GM21723 (cell line): ENCODE results near the gene FAM193A.
A peak's percentile ranks its signal among the peaks of the same experiment; 100 is the strongest.

Experiments used
- ATAC-seq: cut with Tn5 transposase; IDR thresholded peaks from one replicate; pipeline ENCODE4 v1.9.1; 2021; ENCODE audit warnings: mild to moderate bottlenecking, moderate library complexity; ENCODE audit not compliant: unreplicated experiment

FAM193A gene

DNA sequence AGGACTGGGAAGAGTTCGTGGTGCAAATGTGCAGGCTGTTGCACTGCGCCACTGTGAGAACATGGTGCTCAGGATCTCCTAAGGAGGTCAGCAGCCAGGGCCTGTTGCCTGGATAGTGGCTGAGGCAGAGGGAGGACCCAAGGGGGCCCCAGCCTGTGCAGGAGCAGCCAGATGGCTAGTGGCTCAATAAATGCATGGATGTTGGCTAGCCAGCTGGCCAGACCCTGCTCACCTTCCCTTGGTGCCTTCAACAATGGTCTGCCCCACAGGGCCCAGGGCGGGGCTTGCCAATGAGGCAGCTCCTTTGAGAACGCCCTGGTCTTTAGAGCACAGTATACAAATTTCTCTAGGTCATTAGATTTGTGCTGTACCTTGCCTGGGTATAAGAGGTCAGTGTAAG is 152.2 kb downstream of the FAM193A start:
- no peak for ATAC-seq

DNA sequence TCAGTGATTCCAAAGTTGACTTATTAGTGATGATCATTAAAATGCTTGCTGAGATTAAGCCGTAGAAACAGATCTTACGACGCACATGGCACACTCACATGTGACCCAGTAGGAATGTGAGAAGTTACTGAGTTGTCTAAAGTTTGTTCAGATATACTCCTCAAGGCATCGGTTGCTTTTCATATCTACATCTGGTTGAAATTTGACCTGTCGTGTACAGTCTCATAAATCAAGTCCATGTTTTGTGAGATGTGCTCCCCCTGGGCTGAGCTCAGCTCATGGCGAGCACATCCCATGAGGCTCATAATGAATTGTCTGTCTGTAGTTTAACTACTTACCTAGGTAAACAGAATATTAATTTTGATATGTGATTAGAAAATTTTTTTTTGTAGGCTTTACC is 152.7 kb downstream of the FAM193A start:
- ATAC-seq, result no peak

- ATAC-seq, result no peak
These were observed 153.6 kb downstream of the FAM193A start for GRCh38 chr4:2689825-2690700.

GRCh38 chr4:2691313-2691712 is 154.9 kb downstream of the FAM193A start:
- ATAC-seq, result no peak

- ATAC-seq, result no peak
These were observed 155.5 kb downstream of the FAM193A start for GRCh38 chr4:2691952-2692435.

DNA sequence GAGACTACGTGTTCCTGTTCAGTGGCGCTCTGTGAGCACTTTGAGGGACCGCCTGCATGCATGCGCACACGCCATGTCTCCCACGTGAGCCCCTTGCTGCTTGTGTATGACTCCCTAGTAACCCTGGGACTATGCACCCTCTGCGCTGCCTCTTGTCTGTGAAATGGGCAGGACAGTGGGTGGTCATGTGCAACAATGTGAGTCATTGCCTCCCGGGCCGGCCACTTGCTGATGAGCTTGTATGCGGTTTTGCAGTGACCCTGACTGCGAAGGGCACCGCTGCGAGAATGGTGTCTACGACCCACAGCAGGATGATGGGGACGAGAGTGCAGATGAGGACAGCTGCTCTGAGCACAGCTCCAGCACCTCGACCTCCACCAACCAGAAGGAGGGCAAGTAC is 158.2 kb downstream of the FAM193A start:
- ATAC-seq, result no peak

GRCh38 chr4:2695346-2696060 is 159.1 kb downstream of the FAM193A start:
- no peak for ATAC-seq

DNA sequence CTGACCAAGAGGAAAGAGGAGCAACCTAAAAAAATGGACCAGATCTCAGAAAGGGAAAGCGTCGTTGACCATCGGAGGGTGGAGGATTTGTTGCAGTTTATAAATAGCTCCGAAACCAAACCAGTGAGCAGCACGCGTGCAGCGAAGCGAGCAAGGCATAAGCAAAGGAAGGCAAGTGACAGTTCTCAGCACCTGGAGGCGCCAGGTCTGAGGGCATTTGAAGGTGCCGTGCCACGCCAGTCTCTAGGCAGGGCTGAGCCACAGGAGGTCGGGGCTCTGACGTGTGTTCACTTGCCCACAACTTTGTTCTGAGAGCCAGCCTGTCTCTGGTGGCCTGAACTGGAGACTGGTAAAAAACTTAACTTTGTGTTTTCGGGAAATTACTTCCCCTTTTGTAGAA is 160.0 kb downstream of the FAM193A start:
- ATAC-seq, result peak; percentile 84

DNA sequence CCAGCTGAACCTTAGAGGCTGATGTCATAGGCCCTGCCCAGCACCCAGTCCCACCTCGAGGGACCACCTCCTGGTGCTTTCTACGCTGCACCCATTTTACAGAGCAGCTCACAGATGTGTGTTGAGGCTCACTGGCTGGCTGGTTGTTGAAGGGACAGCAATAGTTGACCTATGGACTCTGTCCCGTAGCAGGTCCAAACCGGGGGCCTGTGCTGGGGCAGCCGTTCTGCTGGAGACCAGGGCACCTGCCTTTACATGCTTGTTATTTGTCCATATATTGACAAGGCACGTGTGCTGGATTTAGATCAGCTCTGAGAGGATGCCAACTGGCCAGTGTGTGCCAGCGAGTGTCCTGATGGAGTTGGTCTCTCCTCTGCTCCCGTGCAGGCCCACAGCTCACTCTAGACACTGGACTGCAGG is 161.6 kb downstream of the FAM193A start:
- no peak for ATAC-seq

DNA sequence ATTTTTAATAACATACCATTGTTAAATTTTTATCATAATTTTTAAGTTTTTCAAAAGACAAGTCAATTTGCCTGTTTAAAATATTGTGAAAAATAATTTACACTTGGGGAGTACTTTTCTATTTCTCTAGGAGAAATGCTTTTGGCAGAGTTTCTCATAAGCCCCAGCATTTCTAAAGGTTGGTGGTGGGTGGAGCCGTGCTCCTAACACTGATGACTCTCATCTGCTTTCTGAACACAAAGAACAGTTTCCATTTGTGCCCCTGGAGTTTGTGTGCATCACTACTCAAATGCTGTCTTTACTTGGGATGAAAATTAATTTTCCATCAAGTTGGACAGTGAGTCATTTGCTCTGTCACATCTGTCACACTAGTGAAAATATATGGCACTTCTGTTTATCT is 162.1 kb downstream of the FAM193A start:
- no peak for ATAC-seq

DNA sequence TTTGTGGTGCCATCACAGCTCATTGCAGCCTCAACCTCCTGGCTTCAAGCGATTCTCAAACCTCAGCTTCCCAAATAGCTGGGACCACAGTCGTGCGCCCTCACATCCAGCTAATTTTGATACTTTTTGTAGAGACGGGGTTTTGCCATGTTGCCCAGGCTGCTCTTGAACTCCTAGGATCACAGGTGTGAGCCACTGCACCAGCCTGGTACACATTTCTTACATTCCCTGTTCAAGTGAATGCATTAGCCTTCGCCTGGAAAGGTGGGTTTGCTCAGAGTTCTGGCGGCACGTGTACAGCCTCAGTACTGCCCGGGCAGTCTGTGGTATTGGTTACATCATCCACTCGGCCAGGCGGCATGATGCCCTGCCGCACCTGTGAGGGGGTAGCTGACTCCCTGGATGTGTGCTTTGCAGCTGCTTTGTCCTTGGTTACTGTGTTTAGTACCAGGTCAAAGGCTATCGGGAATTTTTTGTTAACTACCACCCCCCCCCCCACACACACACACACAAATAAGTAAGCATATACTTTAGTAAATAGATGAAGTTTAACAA is 162.6 kb downstream of the FAM193A start:
- no peak for ATAC-seq

DNA sequence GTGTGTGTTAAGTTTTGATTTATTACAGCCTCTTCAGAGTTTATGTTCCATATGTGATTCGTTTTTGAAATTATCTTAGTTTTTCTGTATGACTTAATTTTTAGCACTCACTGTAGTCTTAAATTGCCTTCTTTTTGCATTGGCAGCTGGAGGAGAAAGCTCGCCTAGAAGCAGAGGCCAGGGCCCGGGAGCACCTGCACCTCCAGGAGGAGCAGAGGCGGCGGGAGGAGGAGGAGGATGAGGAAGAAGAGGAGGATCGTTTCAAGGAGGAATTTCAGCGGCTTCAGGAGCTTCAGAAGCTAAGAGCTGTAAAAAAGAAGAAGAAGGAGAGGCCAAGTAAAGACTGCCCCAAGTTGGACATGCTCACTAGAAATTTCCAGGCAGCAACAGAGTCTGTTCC is 163.1 kb downstream of the FAM193A start:
- no peak for ATAC-seq

DNA sequence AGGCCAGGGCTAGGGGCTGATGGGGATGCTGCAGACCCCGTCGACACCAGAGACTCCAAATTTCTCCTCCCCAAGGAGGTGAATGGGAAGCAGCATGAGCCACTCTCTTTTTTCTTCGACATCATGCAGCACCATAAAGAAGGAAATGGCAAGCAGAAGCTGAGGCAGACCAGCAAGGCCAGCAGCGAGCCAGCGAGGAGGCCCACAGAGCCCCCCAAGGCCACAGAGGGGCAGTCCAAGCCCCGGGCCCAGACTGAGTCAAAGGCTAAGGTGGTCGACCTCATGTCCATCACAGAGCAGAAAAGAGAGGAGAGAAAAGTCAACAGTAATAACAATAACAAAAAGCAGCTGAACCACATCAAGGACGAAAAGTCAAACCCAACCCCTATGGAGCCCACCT is 163.6 kb downstream of the FAM193A start:
- ATAC-seq, result no peak

DNA sequence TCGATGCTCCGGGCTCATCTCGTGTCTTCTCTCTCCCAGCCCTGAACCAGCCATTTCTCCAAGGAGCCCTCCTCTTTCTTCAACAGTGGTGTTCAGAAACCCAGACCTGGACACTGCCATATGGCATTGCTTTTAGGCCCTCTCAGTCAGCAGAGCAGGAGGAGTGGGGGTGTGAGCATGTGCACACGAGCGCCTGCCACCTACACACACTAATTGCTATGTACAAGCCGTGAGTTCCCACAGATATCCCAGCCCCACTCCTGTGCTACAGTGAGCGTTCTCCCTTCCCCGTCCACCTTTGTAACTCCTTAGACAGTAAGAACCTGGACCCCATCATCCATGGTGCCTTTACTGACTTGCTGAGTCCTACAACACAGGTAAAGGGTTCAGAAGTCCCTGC is 165.9 kb downstream of the FAM193A start:
- ATAC-seq, result no peak

GRCh38 chr4:2702770-2703169 is 166.3 kb downstream of the FAM193A start:
- no peak for ATAC-seq

DNA sequence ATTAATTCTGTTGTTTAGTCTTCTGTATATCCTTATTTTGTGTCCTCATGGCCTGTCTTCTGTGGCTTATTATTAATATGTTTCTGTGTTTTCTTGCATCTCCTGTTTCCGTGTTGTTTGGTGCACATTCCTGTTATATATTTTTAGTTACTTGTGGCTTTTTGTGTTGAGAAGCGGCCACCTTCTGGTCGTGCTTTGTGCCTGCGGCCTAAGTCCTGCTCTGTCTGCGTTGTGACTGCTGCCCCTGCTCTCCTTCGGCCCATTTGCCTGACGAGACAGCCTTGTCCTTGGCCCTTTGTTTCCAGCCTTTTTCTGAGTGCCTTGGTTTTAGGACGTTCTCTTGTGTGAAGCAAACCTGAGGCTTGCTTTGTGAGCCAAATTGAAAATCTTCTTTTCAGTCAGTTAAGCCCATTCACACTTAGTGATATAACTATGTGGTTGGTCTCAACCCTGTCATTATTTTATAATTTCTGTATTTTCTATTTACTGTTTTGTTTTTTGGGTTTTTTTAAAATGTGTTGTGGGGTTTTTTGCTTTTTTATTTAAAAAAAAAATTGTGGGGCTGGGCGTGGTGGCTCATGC is 175.9 kb downstream of the FAM193A start:
- ATAC-seq, result no peak

DNA sequence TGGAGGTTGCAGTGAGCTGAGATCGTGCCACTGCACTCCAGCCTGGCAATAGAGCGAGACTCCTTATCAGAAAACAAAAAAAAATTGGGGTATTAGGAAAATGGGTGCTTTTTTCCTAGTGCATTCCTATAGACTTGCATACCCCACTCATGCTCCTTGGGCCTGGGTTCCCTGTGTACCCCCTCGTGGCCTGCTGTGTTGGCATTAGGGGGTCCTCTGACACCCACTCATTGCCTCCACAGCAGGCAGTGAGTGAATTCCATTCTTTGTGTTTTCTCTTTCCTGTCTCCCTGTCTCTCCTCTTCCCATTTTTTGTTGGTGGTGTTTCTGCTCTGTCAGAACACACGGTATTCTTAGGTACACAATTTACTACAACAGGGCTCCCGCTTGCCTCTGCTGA is 176.9 kb downstream of the FAM193A start:
- ATAC-seq, result no peak

- no peak for ATAC-seq
These were observed 177.8 kb downstream of the FAM193A start for GRCh38 chr4:2714061-2714770.

- no peak for ATAC-seq
These were observed 178.5 kb downstream of the FAM193A start for GRCh38 chr4:2714918-2715317.

DNA sequence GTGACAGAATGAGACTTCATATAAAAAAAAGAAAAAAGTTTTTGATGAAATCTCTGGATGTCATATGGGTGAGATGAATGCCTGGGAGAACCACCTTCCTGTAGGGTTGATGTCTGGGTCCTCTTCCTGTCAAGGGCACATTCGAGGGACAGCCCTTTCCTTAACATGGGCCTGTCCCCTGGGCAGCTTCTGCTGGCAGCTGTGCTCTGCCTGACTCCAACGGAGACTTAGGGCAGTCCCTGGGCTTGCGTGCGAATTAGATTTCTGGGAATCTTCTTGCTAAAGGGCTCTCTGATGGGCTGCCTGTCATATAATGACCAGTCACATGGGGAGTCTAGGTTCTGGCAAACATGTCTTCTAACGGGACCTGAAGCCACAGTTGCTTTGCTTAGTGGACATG is 179.0 kb downstream of the FAM193A start:
- ATAC-seq, result no peak

DNA sequence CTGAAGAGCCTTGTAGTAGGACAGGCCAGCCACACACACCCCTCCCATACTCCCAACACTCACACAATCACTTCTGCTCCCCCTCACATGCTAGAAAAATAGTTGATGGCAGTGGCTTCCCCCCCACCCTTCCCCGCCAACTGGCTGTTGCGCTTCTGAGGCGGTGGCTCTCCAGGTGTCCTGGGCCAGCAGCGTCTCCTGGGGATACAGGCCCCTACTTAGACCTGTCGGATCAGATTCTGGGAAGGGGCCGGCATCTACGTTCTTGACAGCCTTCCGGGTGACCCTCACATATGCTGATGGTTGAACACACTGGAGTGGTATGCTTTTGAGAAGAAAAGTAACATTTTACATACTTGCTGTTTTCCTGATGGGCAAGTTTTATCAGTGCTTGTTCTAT is 179.8 kb downstream of the FAM193A start:
- ATAC-seq, result no peak
